ENCODE results near the gene HERC2.
"Not testable (repeated sequence)": the region's sequence is repeated elsewhere in the genome, so short reads cannot be mapped to it uniquely, and the experiment has no call there.

HERC2 gene

GRCh38 chr15:28322129-28322588 is at the start of gene HERC2:
HERC2 (minus strand) TSS chr15:28322179; CDS start chr15:28321433, 746 bp downstream.
- not testable (repeated sequence) for DNase-seq

- not testable (repeated sequence) for DNase-seq
Measured at GRCh38 chr15:28365502-28365901, 43.5 kb upstream of the HERC2 start.

GRCh38 chr15:28357984-28358383 is 36.0 kb upstream of the HERC2 start, which contains the start of gene GOLGA6L24:
GOLGA6L24 (minus strand) TSS chr15:28358084; CDS start chr15:28358023, 61 bp downstream.
- not testable (repeated sequence) for DNase-seq

- not testable (repeated sequence) for DNase-seq
Measured at GRCh38 chr15:28321358-28322078, 461 bp downstream of the HERC2 start.

GRCh38 chr15:28319725-28320124 is 2.3 kb downstream of the HERC2 start:
- not testable (repeated sequence) for DNase-seq

- not testable (repeated sequence) for DNase-seq
Measured at GRCh38 chr15:28318828-28319227, 3.2 kb downstream of the HERC2 start.

- DNase-seq, result not testable (repeated sequence)
Measured at GRCh38 chr15:28318122-28318521, 3.9 kb downstream of the HERC2 start.

- DNase-seq, result not testable (repeated sequence)
Measured at GRCh38 chr15:28316958-28317357, 5.0 kb downstream of the HERC2 start.

GRCh38 chr15:28310454-28310853 is 11.5 kb downstream of the HERC2 start:
- DNase-seq, result not testable (repeated sequence)

GRCh38 chr15:28308718-28309117 is 13.3 kb downstream of the HERC2 start:
- not testable (repeated sequence) for DNase-seq

GRCh38 chr15:28305700-28306099 is 16.3 kb downstream of the HERC2 start:
- not testable (repeated sequence) for DNase-seq

- DNase-seq, result not testable (repeated sequence)
Measured at GRCh38 chr15:28297434-28297833, 24.5 kb downstream of the HERC2 start.

- DNase-seq, result not testable (repeated sequence)
Measured at GRCh38 chr15:28296814-28297213, 25.2 kb downstream of the HERC2 start.

- DNase-seq, result not testable (repeated sequence)
Measured at GRCh38 chr15:28295009-28295563, 26.9 kb downstream of the HERC2 start.

- not testable (repeated sequence) for DNase-seq
Measured at GRCh38 chr15:28294560-28294959, 27.4 kb downstream of the HERC2 start.

- no peak for DNase-seq
Measured at GRCh38 chr15:28289694-28290463, 32.1 kb downstream of the HERC2 start.

- DNase-seq, result not testable (repeated sequence)
Measured at GRCh38 chr15:28288830-28289693, 32.9 kb downstream of the HERC2 start.

GRCh38 chr15:28286659-28287058 is 35.3 kb downstream of the HERC2 start:
- not testable (repeated sequence) for DNase-seq

- no peak for DNase-seq
Measured at GRCh38 chr15:28286031-28286430, 35.9 kb downstream of the HERC2 start.

GRCh38 chr15:28281876-28282275 is 40.1 kb downstream of the HERC2 start:
- DNase-seq, result no peak

GRCh38 chr15:28274635-28275034 is 47.3 kb downstream of the HERC2 start:
- DNase-seq, result no peak

GRCh38 chr15:28273873-28274610 is 47.9 kb downstream of the HERC2 start:
- no peak for DNase-seq
